Nephron progenitor cell (in vitro differentiated cells): ENCODE data around the gene CALCB.
"Not testable (repeated sequence)": the region's sequence is repeated elsewhere in the genome, so short reads cannot be mapped to it uniquely, and the experiment has no call there.

Experiments used
- DNase-seq: peaks from one replicate; pipeline ENCODE4 v3.0.0; 2021
- H3K27ac Mint-ChIP-seq: 2 replicates; pipeline ENCODE4 v1.8.0; 2021; ENCODE audit warnings: mild to moderate bottlenecking, moderate library complexity, mixed read lengths
- H3K27me3 Mint-ChIP-seq: 2 replicates; pipeline ENCODE4 v1.8.0; 2021; ENCODE audit warnings: mild to moderate bottlenecking, low read depth, mixed read lengths; ENCODE audit not compliant: poor library complexity
- H3K36me3 Mint-ChIP-seq: 2 replicates; pipeline ENCODE4 v1.8.0; 2021; ENCODE audit warnings: low read depth, mixed read lengths
- H3K4me1 Mint-ChIP-seq: 2 replicates; pipeline ENCODE4 v1.8.0; 2021; ENCODE audit warnings: mixed read lengths
- H3K4me3 Mint-ChIP-seq: 2 replicates; pipeline ENCODE4 v1.8.0; 2021; ENCODE audit warnings: mild to moderate bottlenecking, moderate library complexity, mixed read lengths
- H3K9me3 Mint-ChIP-seq: 2 replicates; pipeline ENCODE4 v1.8.0; 2021; ENCODE audit warnings: mild to moderate bottlenecking, moderate library complexity, mixed read lengths
- CTCF ChIP-seq: fragments of 200-600 bp; sonication (generic); IDR thresholded peaks from 2 replicates; pipeline ENCODE4 v1.5.0; 2021; ENCODE audit warnings: antibody characterized with exemption

Gene CALCB

DNA sequence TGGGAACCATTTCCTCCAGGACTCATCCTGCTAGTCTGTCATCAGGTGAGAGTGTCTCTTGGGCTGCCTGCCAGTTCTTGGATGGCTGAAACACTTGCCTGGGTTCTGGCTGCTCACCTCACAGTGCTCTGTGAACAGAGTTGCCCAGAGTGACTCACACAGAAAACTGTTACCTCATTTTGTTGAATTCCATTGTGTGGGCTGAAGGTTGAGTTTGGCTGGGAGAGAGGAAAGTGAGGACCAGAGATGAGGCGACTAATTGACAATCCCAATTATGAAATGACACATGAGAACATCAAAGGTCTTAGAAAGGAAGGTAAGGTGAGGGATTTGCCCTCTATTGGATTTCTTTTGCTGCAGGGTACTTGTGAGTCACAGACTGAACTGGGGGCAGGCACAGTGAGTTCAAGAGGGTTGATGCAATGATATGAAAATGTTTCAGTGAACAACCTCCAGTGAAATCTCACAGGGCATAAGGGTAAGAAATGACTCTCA is 20.2 kb upstream of the CALCB start:
- Mint-ChIP-seq H3K27me3 (peaks cover 5% of the 10 kb centered on the region), H3K4me3 (no peak overlapping the region), H3K36me3 (no peaks in the 10 kb centered on the region), H3K9me3 (no peaks in the 10 kb centered on the region), H3K27ac (no peak overlapping the region), H3K4me1 (no peaks in the 10 kb centered on the region)
- no peak for DNase-seq
- TF ChIP-seq CTCF, result no peak

DNA sequence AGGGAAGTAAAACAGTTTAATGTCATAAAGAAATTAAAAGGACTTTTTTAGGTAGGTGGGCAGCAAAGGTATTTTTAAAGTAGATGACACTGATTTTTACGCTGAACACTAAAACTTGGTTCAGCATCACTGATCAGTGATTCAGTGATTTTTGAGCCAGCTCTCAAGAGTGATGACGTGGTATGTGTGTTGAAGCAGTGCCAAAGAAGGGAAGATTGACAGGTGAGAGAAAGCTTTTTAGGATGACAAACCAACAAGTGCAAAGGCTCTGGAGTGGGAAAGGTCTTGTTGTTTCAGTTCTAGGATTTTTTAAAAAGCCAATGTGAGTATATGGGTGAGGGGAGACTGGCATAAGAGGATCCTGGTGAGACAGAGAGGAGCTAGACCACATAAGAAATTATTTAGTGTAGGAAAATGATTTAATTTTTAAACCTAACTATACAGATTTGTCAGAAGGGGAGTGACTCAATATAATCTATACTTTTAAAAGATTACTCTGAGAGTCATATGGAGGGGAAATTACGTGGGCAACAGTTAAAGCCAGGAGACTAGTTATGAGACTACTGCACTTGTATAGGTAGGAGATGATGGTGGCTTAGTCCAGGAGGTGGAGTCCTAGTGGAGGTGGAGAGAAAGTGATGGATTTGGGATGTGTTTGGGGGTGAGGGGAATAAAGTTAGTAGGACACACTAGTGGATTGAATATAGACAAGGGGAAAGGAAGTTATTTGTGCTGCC is 17.6 kb upstream of the CALCB start:
- Mint-ChIP-seq H3K36me3 (no peaks in the 10 kb centered on the region), H3K4me3 (no peak overlapping the region), H3K27me3 (peaks cover 5% of the 10 kb centered on the region), H3K4me1 (peaks cover 4% of the 10 kb centered on the region), H3K27ac (no peak overlapping the region), H3K9me3 (no peaks in the 10 kb centered on the region)
- no peak for TF ChIP-seq CTCF
- no peak for DNase-seq

GRCh38 chr11:15057329-15057728 is 16.1 kb upstream of the CALCB start:
- no peak overlapping the region for H3K27ac Mint-ChIP-seq
- H3K4me3 Mint-ChIP-seq, result no peak overlapping the region
- no peak for DNase-seq
- H3K9me3 Mint-ChIP-seq, result peaks cover 4% of the 10 kb centered on the region
- TF ChIP-seq CTCF, result no peak
- H3K4me1 Mint-ChIP-seq, result peaks cover 4% of the 10 kb centered on the region
- H3K27me3 Mint-ChIP-seq, result peaks cover 5% of the 10 kb centered on the region
- no peaks in the 10 kb centered on the region for H3K36me3 Mint-ChIP-seq

- H3K9me3 Mint-ChIP-seq, result peaks cover 22% of the 10 kb centered on the region
- H3K4me3 Mint-ChIP-seq, result no peak overlapping the region
- TF ChIP-seq CTCF, result no peak
- no peaks in the 10 kb centered on the region for H3K36me3 Mint-ChIP-seq
- peaks cover 4% of the 10 kb centered on the region for H3K4me1 Mint-ChIP-seq
- no peak overlapping the region for H3K27ac Mint-ChIP-seq
- DNase-seq, result no peak
- H3K27me3 Mint-ChIP-seq, result no peaks in the 10 kb centered on the region
Measured at GRCh38 chr11:15059132-15059915, 14.1 kb upstream of the CALCB start.

DNA sequence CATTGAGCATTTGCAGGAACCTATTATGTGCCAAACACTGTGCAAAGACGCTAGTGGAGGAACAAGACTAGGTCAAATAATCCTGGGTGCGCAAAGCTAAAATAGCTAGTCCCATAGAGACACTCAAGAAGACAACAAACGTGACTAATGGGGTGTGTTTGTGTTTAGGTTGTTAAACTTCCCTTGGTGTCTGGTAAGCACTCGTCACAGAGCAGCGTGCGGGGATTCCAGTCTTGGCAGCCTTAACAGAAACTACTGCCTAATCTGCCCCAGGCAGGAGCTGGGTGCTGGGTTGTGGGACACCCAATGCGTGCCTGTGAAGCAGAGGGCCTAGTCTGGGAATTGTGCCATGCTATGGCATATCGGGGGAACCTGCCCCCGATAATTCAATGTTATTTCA is 10.8 kb upstream of the CALCB start:
- Mint-ChIP-seq H3K27ac (peak overlapping the region; percentile 55), H3K27me3 (no peaks in the 10 kb centered on the region), H3K4me3 (no peak overlapping the region), H3K4me1 (peaks cover 4% of the 10 kb centered on the region), H3K36me3 (no peaks in the 10 kb centered on the region), H3K9me3 (peaks cover 22% of the 10 kb centered on the region)
- no peak for TF ChIP-seq CTCF
- DNase-seq, result no peak

GRCh38 chr11:15069751-15070150 is 3.6 kb upstream of the CALCB start:
- DNase-seq, H3K4me3 Mint-ChIP-seq, H3K36me3 Mint-ChIP-seq, H3K27me3 Mint-ChIP-seq, H3K4me1 Mint-ChIP-seq, H3K27ac Mint-ChIP-seq: not testable (repeated sequence)
- peaks cover 38% of the 10 kb centered on the region for H3K9me3 Mint-ChIP-seq
